SK-N-SH treated with all-trans-retinoic acid at 6 μM for 48 hours (cell line): ENCODE data around the gene NOTCH2.

Source experiments
- ATAC-seq: fragments of 200-7000 bp; cut with Tn5 transposase; 3 replicates; pipeline ENCODE4 v1.9.1; 2020; ENCODE audit warnings: mild to moderate bottlenecking, moderate library complexity
- ARNTL ChIP-seq: fragments of 450-650 bp; formaldehyde crosslinking; IDR thresholded peaks from 2 replicates; pipeline ENCODE4 v1.5.0; 2020; ENCODE audit warnings: low read depth, mild to moderate bottlenecking, moderate library complexity, borderline replicate concordance
- BACH2 ChIP-seq: fragments of 250-450 bp; sonication (Bioruptor Pico); IDR thresholded peaks from 2 replicates; pipeline ENCODE4 v1.9.0; 2021; ENCODE audit warnings: mild to moderate bottlenecking, borderline replicate concordance
- CSRNP3 ChIP-seq: fragments of 250-450 bp; sonication (Bioruptor Pico); IDR thresholded peaks from 2 replicates; pipeline ENCODE4 v1.5.1; 2021; ENCODE audit warnings: mild to moderate bottlenecking, moderate library complexity
- ESRRG ChIP-seq: fragments of 250-450 bp; sonication (Bioruptor Pico); IDR thresholded peaks from 2 replicates; pipeline ENCODE4 v1.6.1; 2021; ENCODE audit warnings: mild to moderate bottlenecking
- GLIS3 ChIP-seq: fragments of 250-450 bp; sonication (Bioruptor Pico); IDR thresholded peaks from 2 replicates; pipeline ENCODE4 v1.5.0; 2020; ENCODE audit warnings: mild to moderate bottlenecking, moderate library complexity
- ISL1 ChIP-seq: fragments of 250-450 bp; sonication (Bioruptor Pico); IDR thresholded peaks from 2 replicates; pipeline ENCODE4 v2.1.2; 2022; ENCODE audit warnings: mild to moderate bottlenecking, moderate library complexity
- OSR1 ChIP-seq: fragments of 250-450 bp; sonication (Bioruptor Pico); IDR thresholded peaks from 2 replicates; pipeline ENCODE4 v1.8.0; 2022; ENCODE audit warnings: moderate library complexity, mild to moderate bottlenecking, inconsistent platforms
- PPARA ChIP-seq: fragments of 250-450 bp; sonication (Bioruptor Pico); IDR thresholded peaks from 2 replicates; pipeline ENCODE4 v1.5.0; 2020; ENCODE audit warnings: mild to moderate bottlenecking, borderline replicate concordance
- RARB ChIP-seq: fragments of 250-450 bp; sonication (Bioruptor Pico); IDR thresholded peaks from 2 replicates; pipeline ENCODE4 v1.8.0; 2021; ENCODE audit warnings: mild to moderate bottlenecking, moderate library complexity
- TOX ChIP-seq: fragments of 250-450 bp; sonication (Bioruptor Pico); IDR thresholded peaks from 2 replicates; pipeline ENCODE4 v1.8.0; 2021; ENCODE audit warnings: mild to moderate bottlenecking, moderate library complexity, borderline replicate concordance
- TSHZ2 ChIP-seq: fragments of 250-450 bp; sonication (Bioruptor Pico); IDR thresholded peaks from 2 replicates; pipeline ENCODE4 v1.5.0; 2020; ENCODE audit warnings: mild to moderate bottlenecking, moderate library complexity
- ZC3H10 ChIP-seq: fragments of 250-450 bp; sonication (Bioruptor Pico); IDR thresholded peaks from 2 replicates; pipeline ENCODE4 v1.5.1; 2021; ENCODE audit warnings: mild to moderate bottlenecking, moderate library complexity
- ZFP3 ChIP-seq: fragments of 250-450 bp; sonication (Bioruptor Pico); IDR thresholded peaks from 2 replicates; pipeline ENCODE4 v1.5.0; 2020; ENCODE audit warnings: mild to moderate bottlenecking, moderate library complexity
- ZFP30 ChIP-seq: fragments of 450-650 bp; formaldehyde crosslinking; IDR thresholded peaks from 2 replicates; pipeline ENCODE4 v1.5.0; 2022; ENCODE audit warnings: mild to moderate bottlenecking, moderate library complexity
- ZNF565 ChIP-seq: fragments of 450-650 bp; formaldehyde crosslinking; conservative IDR thresholded peaks from 2 replicates; pipeline ENCODE4 v1.5.0; 2020; ENCODE audit warnings: low read depth, mild to moderate bottlenecking, moderate library complexity
- ZNF70 ChIP-seq: fragments of 450-650 bp; formaldehyde crosslinking; IDR thresholded peaks from 2 replicates; pipeline ENCODE4 v1.5.0; 2020; ENCODE audit warnings: mild to moderate bottlenecking, moderate library complexity
- TF ChIP-seq, protein P1 (sequence below): fragments of 250-450 bp; sonication (Bioruptor Pico); IDR thresholded peaks from 2 replicates; pipeline ENCODE4 v1.5.1; 2020; ENCODE audit warnings: low read depth, mild to moderate bottlenecking, moderate library complexity
- TF ChIP-seq, protein P2 (sequence below): fragments of 250-450 bp; sonication (Bioruptor Pico); IDR thresholded peaks from 2 replicates; pipeline ENCODE4 v1.8.0; 2020; ENCODE audit warnings: mild to moderate bottlenecking, moderate library complexity, borderline replicate concordance
- TF ChIP-seq, protein P3 (sequence below): fragments of 250-450 bp; sonication (Bioruptor Pico); IDR thresholded peaks from 2 replicates; pipeline ENCODE4 v1.8.0; 2021; ENCODE audit warnings: low read depth, mild to moderate bottlenecking, moderate library complexity, borderline replicate concordance

NOTCH2 gene

DNA sequence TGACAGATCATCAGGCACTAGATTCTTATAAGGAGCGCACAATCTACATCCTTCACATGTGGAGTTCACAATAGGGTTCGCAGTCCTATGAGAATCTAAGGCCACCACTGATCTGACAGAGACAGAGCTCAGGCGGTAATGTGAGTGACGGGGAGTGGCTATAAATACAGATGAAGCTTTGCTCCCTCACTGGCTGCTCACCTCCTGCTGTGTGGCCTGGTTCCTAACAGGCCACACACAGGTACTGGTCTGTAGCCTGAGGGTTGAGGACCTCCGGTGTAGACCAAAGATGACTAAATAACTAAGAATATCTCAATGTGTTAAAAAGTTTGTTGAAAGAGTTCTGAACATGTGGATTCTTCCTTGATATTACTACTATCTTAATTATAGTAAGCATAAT, 117.0 kb downstream of the NOTCH2 start:
- ATAC-seq = no peak
- TF ChIP-seq OSR1 (CRISPR knock-in tag) (no peak), TSHZ2 (CRISPR knock-in tag) (no peak), ZC3H10 (no peak), ZNF565 (CRISPR knock-in tag) (no peak), ESRRG (CRISPR knock-in tag) (no peak), ISL1 (no peak)

GRCh38 chr1:119948342-119949214, 120.9 kb downstream of the NOTCH2 start:
- ATAC-seq = peak; percentile 96
- TF ChIP-seq, protein P1, sequence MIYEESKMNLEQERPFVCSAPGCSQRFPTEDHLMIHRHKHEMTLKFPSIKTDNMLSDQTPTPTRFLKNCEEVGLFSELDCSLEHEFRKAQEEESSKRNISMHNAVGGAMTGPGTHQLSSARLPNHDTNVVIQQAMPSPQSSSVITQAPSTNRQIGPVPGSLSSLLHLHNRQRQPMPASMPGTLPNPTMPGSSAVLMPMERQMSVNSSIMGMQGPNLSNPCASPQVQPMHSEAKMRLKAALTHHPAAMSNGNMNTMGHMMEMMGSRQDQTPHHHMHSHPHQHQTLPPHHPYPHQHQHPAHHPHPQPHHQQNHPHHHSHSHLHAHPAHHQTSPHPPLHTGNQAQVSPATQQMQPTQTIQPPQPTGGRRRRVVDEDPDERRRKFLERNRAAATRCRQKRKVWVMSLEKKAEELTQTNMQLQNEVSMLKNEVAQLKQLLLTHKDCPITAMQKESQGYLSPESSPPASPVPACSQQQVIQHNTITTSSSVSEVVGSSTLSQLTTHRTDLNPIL = no peak
- TF ChIP-seq BACH2 (no peak), GLIS3 (no peak), ARNTL (CRISPR knock-in tag) (no peak), ZNF565 (CRISPR knock-in tag) (no peak), ZFP30 (CRISPR knock-in tag) (no peak), PPARA (CRISPR knock-in tag) (no peak), TSHZ2 (CRISPR knock-in tag) (no peak), OSR1 (CRISPR knock-in tag) (no peak)
- TF ChIP-seq, protein P2, sequence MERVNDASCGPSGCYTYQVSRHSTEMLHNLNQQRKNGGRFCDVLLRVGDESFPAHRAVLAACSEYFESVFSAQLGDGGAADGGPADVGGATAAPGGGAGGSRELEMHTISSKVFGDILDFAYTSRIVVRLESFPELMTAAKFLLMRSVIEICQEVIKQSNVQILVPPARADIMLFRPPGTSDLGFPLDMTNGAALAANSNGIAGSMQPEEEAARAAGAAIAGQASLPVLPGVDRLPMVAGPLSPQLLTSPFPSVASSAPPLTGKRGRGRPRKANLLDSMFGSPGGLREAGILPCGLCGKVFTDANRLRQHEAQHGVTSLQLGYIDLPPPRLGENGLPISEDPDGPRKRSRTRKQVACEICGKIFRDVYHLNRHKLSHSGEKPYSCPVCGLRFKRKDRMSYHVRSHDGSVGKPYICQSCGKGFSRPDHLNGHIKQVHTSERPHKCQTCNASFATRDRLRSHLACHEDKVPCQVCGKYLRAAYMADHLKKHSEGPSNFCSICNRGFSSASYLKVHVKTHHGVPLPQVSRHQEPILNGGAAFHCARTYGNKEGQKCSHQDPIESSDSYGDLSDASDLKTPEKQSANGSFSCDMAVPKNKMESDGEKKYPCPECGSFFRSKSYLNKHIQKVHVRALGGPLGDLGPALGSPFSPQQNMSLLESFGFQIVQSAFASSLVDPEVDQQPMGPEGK (CRISPR knock-in tag) = no peak

DNA sequence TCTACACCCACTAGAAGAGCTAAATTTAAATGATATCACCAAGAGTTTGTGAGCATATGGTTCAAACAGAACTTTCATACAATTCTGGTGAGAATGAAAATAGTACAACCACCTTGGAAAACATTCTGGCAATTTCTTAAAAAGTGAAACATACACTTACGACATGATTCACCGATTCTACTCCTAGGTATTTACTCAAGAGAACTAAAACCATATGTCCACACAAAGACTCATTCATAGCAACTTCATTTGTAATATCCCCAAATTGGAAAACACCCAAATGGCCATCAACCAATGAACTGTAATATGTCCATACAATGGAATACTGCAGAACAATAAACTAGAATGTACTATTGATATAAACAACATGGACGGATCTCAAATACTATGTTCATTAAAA, 122.0 kb downstream of the NOTCH2 start:
- TF ChIP-seq ZFP3 (CRISPR knock-in tag) (no peak), ZNF70 (CRISPR knock-in tag) (no peak), TOX (CRISPR knock-in tag) (no peak), ESRRG (CRISPR knock-in tag) (no peak), BACH2 (no peak), ZNF565 (CRISPR knock-in tag) (no peak), RARB (CRISPR knock-in tag) (no peak), CSRNP3 (CRISPR knock-in tag) (no peak), ZFP30 (CRISPR knock-in tag) (no peak)
- TF ChIP-seq, protein P3, sequence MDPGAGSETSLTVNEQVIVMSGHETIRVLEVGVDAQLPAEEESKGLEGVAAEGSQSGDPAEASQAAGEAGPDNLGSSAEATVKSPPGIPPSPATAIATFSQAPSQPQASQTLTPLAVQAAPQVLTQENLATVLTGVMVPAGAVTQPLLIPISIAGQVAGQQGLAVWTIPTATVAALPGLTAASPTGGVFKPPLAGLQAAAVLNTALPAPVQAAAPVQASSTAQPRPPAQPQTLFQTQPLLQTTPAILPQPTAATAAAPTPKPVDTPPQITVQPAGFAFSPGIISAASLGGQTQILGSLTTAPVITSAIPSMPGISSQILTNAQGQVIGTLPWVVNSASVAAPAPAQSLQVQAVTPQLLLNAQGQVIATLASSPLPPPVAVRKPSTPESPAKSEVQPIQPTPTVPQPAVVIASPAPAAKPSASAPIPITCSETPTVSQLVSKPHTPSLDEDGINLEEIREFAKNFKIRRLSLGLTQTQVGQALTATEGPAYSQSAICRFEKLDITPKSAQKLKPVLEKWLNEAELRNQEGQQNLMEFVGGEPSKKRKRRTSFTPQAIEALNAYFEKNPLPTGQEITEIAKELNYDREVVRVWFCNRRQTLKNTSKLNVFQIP (CRISPR knock-in tag) = no peak
- TF ChIP-seq, protein P1 = no peak
- TF ChIP-seq, protein P2 (CRISPR knock-in tag) = no peak
- TF ChIP-seq, all 23 proteins: peak for 0

More for the DNA sequence above, 122.0 kb downstream of the NOTCH2 start:
- ATAC-seq = peak; percentile 76
